HS-5 (cell line): ENCODE data around the gene PTPRJ.
A peak's percentile ranks its signal among the peaks of the same experiment; 100 is the strongest.
"Not testable (repeated sequence)": the region's sequence is repeated elsewhere in the genome, so short reads cannot be mapped to it uniquely, and the experiment has no call there.

Source experiments
- DNase-seq: peaks from one replicate; pipeline ENCODE4 v3.0.0-alpha.2; 2012; ENCODE audit warnings: low read depth

The PTPRJ gene

GRCh38 chr11:47980088-47980906 is at the start of gene PTPRJ:
Gene PTPRJ (plus strand): TSS chr11:47980559. CDS start chr11:47980913, 354 bp downstream.
- no peak for DNase-seq

- no peak for DNase-seq
Observed at GRCh38 chr11:47932544-47932943, 47.8 kb upstream of the PTPRJ start.

GRCh38 chr11:47933797-47934196 is 46.6 kb upstream of the PTPRJ start:
- DNase-seq, result not testable (repeated sequence)

DNA sequence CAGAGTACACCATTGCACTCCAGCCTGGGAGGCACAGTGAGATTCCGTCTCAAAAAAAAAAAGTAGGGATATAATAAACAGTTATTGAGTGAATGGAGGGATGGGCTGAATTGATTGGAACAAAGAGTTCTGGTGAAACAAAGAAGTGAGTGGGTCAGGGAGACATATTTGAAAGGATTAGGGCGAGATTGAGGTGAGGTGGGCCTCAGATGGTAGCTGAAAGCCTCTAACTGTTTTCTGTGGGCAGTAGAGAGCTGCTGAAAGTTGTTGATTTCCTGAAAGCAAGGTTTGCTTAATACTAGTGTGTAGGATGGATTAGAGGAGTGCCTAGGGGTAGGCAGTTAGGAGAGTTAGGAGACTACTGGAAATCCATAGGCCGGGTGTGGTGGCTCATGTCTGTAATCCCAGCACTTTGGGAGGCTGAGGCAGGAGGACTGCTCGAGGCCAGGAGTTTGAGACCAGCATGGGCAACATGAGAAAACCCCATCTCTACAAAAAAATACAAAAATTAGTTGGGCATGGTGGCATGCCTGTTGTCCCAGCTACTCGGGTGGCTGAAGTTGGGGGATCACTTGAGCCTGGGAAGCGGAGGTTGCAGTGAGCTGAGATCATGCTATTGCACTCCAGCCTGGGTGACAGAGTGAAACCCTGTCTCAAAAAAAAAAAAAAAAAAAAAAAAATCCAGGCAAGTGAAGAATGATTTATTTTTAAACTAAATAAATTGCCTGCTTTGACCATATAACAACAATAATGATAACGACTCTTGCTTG is 41.4 kb upstream of the PTPRJ start:
- no peak for DNase-seq

DNA sequence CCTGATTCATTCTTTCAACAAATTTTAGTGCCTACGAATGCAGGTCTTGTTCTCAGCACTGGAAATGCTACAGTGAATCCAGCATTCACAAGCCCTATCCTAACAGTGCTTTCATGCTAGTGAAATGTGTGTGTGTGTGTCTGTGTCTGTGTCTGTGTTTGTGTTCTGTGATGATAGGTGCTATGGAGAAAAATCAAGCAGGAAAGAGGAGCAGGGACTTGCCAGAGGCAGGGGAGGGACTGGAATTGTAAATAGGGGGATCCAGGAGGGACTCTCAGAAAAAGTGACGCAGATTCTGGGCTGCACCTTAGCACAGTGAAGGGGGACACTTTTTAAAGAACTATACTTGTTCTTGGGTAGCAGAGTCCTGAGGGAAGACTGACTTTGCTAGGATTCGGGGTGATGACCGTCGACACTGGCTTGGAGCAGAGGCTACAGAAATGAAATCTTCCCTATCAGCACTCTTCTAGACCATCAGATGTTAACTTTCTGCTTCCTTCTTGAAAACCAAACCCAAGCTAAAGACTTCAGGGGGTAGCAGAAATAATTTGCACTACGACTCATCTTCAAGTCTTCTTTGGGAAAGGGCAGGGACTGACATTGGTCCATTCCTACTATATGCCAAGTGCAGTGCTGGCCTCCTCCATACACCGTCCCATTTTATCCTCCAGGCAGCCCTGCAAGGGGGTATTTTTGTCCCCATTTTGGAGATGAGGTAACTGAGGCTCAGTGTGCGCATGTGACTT is 39.3 kb upstream of the PTPRJ start:
- no peak for DNase-seq

- DNase-seq, result no peak
Observed at GRCh38 chr11:47941907-47942558, 38.3 kb upstream of the PTPRJ start.

DNA sequence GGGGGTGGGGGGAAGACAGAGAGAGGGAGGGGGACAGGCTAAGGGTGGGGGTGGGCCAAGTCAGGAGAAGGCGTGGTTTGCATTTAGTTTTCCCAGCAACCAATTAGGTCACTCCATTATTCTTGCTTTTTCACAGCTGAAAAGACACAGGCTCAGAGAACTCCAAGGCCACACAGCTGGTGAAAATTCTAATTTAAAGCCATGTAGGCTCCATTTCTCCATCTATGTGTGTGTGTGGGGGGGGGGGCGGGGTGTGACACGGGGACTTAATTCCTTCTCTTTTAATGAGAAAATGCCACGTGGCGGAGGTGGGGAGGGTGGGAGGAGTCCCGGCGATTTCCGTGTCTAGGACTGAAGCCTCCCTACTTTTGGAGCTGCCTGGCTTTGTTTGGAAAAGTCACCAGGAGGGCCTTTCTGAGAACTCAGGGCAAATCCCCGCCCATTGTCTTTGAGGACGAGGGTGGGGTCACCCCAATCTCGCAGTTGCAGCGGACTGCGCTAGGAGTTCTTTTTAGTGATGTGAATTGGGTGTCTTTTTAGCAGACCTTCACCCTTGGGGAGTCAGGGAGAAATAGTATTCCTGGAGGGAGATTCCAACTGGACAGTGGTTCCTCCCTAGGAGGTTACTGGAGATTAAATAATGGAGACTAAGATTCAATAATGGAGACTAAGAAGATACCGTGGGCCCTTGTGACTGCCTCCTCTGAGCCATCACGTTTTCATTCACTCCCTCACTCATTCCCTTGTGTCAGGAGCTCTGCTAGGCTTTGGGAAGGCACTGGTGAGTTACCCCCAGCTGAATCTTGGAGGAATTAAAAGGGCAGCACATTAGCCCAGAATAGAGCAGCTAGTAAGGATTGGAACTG is 36.4 kb upstream of the PTPRJ start:
- no peak for DNase-seq

- no peak for DNase-seq
Observed at GRCh38 chr11:47944632-47945031, 35.7 kb upstream of the PTPRJ start.

GRCh38 chr11:47946682-47947559 is 33.4 kb upstream of the PTPRJ start:
- DNase-seq, result peak; percentile 94

DNA sequence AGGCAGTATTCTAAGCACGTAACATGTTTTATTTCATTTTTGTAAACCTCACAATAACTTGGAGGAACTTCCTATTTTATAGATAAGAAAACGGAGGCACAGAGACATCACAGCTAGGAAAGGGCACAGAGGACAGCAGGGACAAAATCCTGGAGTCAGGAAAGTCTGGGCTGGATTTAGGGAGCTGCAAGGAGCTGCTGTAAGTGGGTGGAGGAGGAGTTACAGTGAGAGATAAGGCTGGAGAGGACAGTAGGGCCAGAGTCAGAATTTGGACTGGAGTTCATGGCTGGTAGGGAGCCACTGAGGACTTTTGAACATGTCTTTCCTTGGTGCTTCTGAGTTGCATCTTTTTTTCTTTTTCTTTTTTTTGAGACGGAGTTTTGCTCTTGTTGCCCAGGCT is 32.2 kb upstream of the PTPRJ start:
- DNase-seq, result no peak

DNA sequence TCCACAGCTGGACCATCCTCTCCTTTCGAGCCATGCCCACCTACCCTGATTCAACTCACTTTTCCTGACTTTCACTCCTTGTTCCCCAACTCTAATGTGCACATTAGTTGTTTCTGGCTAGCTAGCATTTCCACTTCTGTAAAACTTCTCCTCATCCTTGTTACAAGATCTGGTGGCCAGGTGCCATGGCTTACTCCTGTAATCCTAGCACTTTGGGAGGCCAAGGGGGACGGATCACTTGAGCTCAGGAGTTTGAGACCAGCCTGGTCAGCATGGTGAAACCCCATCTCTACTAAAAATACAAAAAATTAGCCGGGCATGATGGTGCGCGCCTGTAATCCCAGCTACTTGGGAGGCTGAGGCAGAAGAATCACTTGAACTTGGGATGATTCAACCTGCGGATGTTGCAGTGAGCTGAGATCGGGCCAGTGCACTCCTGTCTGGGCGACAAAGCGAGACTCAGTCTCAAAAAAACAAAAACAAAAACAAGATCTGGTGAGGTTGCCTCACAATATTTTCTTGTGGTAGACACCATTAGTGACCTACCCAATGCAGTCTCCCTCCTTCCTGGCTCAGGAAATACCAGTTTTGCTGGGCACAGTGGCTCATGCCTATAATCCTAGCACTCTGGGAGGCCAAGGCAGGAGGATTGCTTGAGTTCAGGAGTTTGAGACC is 31.2 kb upstream of the PTPRJ start:
- DNase-seq, result not testable (repeated sequence)

DNA sequence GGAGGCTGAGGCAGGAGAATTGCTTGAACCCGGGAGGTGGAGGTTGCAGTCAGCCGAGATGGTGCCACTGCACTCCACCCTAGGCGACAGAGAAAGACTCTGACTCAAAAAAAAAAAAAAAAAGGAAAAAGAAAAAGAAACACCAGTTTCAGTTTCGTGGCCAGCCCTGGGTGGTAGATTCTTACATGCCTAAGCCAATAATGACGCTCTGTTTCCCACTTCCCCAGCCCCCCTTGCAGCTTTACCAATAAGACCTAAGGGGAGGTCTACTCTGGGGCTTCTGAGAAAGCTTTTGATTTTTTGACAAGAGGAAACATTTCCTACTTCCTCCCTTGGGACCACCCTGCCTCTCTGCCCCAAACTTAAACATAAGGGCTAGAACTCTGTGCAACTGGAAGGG is 30.0 kb upstream of the PTPRJ start:
- DNase-seq, result no peak

DNA sequence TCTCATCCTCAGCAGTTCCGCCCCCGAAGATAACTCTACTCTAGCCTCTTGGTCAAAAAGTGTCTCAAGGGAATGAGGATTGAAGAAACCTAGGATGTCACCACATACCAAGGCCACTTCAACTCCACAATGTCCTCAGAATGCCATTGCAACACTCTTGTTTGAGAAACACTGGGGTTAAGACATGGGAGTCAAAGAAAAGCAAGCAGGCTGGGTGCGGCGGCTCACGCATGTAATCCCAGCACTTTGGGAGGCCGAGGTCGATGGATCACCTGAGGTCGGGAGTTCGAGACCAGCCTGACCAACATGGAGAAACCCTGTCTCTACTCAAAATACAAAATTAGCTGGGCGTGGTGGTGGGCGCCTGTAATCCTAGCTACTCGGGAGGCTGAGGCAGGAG is 28.9 kb upstream of the PTPRJ start:
- not testable (repeated sequence) for DNase-seq

GRCh38 chr11:47955061-47955755 is 25.2 kb upstream of the PTPRJ start:
- no peak for DNase-seq

- DNase-seq, result no peak
Observed at GRCh38 chr11:47960015-47960414, 20.3 kb upstream of the PTPRJ start.

DNA sequence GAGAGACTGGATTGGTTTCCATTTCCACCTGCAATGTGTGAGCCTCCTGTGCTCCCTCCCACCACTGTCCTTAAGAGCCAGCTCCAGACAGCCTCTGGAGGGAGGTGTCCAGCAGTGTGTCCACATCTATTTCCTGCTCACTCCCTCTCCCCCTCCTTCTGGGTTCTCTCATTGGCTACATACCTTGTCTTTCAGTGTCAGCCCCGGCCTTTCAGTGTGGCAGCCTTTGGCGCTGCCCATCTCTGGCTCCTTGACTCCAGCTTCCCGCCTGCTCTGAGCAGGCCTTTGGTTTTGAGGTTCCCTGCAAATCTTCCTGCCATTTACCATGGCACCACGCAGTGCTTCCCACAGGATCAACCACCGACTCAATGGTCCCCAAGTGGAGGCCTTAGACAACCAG is 19.0 kb upstream of the PTPRJ start:
- DNase-seq, result no peak

DNA sequence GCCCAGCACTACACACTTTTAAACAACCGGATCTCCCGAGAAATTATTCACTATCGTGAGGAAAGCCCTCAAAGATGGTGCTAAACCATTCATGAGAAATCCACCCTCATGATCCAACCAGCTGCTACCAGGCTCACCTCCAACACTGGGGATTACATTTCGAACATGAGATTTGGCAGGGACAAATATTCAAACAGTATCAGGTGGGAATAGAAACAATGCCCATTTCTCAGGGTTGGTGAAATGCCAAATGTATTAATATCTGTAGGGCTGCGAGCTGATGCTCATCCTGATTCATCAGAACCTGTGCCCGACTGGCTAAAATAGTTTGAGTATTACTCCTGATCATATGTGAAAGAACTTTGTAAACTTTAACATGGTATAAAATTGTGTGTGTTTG is 15.8 kb upstream of the PTPRJ start:
- DNase-seq, result no peak

DNA sequence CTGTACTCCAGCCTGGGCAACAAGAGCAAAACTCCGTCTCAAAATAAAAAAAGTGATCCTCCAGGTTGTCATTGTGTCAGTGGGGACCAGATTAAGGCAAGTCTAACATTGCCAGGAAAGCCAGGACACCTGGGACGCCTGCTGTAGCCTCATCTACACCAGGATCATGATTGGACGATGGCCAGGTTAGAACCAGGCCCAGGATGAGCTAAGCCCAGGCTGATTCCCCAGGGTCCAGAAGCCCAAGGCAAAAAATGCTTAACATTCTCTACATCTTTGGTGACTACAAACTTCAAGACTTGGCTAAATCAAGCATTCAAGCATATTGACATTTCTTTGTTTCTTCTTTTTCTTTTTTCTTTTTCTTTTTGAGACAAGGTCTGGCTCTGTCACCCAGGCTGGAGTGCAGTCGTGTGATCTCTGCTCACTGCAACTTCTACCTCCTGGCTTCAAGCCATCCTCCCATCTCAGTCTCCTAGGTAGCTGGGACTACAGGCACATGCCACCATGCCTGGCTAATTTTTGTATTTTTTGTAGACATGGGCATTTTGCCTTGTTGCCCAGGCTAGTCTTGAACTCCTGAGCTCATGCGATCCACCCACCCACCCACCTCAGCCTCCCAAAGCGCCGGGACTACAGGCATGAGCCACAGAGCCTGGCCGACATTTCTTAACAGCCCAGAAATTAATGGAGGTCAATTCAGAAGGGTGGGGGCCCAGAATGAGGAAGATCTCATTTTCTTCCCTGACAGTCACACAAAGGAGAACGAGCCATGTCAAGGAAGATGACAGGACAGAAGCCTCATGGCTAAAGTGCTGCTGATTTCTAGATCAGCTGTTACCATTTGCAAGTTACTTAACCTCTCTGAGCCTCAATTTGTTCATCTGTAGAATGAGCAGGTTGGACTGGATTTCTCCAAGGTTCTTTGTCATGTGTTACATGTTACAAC is 12.5 kb upstream of the PTPRJ start:
- no peak for DNase-seq
